ENCODE data around the gene NCAM1. TPM values are rescaled to one million over a fixed set of nuclear protein-coding genes. Genes with fewer than 3 reads are reported as not detected.

Gene NCAM1
- total RNA-seq, 2 experiments from 2014 or later: 0.48 to 0.78 TPM

DNA sequence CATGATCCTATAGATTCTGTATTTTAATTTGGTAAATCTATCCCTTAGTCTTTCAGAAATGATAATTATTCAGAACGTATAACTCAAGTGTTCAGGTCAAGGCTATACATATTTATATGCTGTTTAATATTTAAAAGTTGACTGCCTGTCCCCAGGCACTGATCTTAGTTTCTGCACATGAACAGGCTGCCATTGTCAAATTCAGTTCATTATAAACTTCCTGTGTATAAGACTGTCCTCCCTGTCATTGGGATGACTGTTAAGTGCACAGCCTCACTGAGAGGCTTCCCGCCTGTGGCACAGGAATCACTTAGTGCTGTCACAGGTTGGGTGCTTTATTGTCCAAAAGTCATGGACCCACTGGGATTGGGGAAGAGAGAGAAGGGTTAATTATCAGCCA is 261.0 kb downstream of the NCAM1 start:
- POLR2A ChIA-PET: no interaction called here
- Mint-ChIP-seq H3K36me3 (ENCODE audit: low read depth) (no peaks in the 10 kb centered on the region), H3K4me1 (no peaks in the 10 kb centered on the region), H3K27me3 (peaks cover 18% of the 10 kb centered on the region), H3K27ac (no peak overlapping the region), H3K4me3 (no peak overlapping the region), H3K9me3 (no peaks in the 10 kb centered on the region)
- CTCF ChIA-PET: no interaction called here
- DNase-seq: no peak

DNA sequence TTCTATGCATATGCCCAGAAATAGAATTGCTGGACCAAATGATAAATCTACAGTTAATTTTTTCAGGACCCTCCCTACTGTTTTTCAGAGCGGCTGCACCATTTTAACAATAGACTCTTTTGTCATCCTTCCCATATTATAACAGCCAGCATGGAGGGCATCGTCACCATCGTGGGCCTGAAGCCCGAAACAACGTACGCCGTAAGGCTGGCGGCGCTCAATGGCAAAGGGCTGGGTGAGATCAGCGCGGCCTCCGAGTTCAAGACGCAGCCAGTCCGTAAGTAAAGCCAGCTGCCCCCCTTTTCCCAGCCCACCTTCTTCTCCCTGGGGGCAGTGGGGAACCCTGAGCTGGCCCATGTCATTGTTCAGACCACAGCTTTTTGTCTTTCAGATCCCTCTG is 273.7 kb downstream of the NCAM1 start:
- ChIA-PET POLR2A (no interaction called here), CTCF (interaction anchor here (0.7 kb wide), 1 partner anchor 679 kb away, joined by 4 read pairs; no protein-coding TSS in a partner anchor)
- DNase-seq: no peak
- peaks cover 17% of the 10 kb centered on the region for H3K27me3 Mint-ChIP-seq
- H3K27ac Mint-ChIP-seq: no peak overlapping the region
- no peaks in the 10 kb centered on the region for H3K36me3 Mint-ChIP-seq (ENCODE audit: low read depth)
- no peak overlapping the region for H3K4me3 Mint-ChIP-seq
- no peaks in the 10 kb centered on the region for H3K9me3 Mint-ChIP-seq
- H3K4me1 Mint-ChIP-seq: no peaks in the 10 kb centered on the region

DNA sequence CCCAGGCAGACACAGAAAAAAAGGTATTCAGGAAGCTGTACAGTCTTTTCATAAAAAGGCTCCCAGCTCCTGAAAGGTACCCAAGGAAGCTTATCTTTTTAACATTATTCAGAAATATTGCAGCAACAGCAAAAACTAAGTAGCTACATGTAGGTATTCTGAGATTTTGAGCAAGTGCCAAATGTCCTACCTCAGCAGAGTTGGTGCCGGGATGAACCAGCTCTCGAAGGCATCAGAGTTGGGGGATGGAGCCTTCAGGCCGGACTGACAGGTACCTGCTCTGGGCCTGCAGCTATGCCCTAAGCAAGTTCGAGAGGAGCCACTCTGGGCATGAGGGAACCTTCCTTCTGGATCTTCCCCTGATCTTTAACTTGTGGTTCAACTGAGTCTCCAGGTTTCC is 276.0 kb downstream of the NCAM1 start:
- POLR2A ChIA-PET: no interaction called here
- CTCF ChIA-PET: interaction anchor here (1.8 kb wide), 1 partner anchor 649 kb away, joined by 5 read pairs; no protein-coding TSS in a partner anchor
- Mint-ChIP-seq H3K27me3 (peaks cover 27% of the 10 kb centered on the region), H3K9me3 (no peaks in the 10 kb centered on the region), H3K27ac (no peak overlapping the region), H3K4me3 (no peak overlapping the region), H3K4me1 (no peaks in the 10 kb centered on the region), H3K36me3 (ENCODE audit: low read depth) (no peaks in the 10 kb centered on the region)
- DNase-seq: no peak

DNA sequence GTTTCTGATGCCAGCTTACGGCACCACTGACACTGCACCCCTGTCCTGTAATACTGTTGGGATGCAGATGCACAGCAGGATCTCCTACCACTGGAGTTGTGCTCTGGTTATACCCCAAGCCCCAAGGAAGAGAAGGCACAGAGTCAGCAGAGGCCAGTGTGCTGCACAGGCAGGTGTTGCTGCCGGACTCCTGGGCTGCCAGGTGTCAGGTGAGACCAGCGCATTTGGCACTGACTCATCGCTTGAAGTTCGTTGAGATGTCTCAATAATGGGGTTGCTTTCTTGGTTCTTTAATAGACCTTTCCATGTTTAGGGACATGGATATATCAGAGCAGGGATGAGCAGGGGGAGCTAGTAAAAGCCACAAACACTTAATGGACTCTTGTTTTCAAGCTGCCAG is 277.5 kb downstream of the NCAM1 start:
- ChIA-PET POLR2A (no interaction called here), CTCF (no interaction called here)
- no peak for DNase-seq
- Mint-ChIP-seq H3K27ac (no peak overlapping the region), H3K27me3 (peaks cover 31% of the 10 kb centered on the region), H3K4me3 (no peak overlapping the region), H3K4me1 (peaks cover 12% of the 10 kb centered on the region), H3K9me3 (no peaks in the 10 kb centered on the region), H3K36me3 (ENCODE audit: low read depth) (no peaks in the 10 kb centered on the region)

DNA sequence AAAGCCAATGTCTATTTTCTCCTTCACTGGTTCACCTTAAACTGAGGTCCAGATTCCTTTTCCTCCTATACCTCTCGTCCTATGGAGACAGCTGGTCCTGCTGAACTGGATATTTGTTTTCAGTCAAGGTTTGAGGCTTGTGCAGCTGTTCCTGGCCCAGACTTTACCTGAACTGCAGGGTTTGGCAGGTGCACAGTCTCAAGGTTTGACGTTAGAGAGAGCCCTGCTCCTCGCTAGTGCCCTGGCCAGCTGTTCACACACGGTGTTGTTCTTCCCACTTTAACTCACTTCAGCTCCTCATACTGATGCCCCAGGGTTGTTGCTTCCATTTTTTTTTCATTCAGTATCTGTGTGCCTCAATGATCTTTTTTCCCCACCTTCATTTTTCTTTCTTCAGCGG is 279.2 kb downstream of the NCAM1 start:
- Mint-ChIP-seq H3K36me3 (ENCODE audit: low read depth) (no peaks in the 10 kb centered on the region), H3K27me3 (peaks cover 29% of the 10 kb centered on the region), H3K4me3 (no peak overlapping the region), H3K9me3 (no peaks in the 10 kb centered on the region), H3K27ac (no peak overlapping the region), H3K4me1 (peaks cover 12% of the 10 kb centered on the region)
- CTCF ChIA-PET: no interaction called here
- no peak for DNase-seq
- POLR2A ChIA-PET: no interaction called here

DNA sequence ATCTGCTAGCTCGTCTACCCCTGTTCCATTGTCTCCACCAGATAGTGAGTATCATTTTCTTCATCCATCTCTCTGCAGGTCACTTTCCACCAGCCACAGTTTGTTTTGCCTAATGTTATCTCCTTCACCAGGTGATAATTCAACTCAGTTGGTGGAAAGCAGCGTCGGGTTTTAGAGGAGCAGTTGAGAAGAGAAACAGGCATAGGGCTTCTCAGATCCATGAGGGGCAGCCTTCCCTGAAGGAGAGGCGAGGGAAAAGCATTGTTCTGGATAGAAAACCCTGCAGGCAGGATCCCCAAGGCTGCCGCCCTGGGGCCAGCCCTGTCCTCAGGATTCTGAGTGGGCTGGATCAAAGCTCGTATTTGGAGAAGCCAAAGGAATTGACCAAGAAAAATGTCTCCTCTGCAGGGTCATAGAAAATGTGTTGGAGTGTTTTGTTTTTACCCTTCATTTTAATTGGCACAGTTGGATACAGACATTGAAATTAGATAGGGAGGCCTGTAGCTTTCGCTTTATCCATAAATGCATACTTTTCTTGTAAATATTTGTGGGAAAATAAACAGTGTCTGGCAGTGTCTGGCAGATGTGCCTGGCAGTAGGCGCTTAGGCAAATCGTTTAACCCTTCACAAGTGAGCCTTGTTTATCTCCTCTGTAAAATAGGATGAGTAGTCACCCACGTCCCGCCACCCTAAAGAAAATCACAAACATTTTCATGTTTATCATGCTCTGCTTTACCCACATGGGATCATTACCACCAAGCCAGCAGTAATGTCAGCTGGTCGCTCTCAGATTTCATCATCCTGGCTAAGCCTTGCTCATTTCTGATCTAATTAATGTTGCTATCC is 279.8 kb downstream of the NCAM1 start:
- H3K9me3 Mint-ChIP-seq: no peaks in the 10 kb centered on the region
- no peak overlapping the region for H3K4me3 Mint-ChIP-seq
- H3K4me1 Mint-ChIP-seq: peaks cover 12% of the 10 kb centered on the region
- no peak for DNase-seq
- no peaks in the 10 kb centered on the region for H3K36me3 Mint-ChIP-seq (ENCODE audit: low read depth)
- peaks cover 28% of the 10 kb centered on the region for H3K27me3 Mint-ChIP-seq
- CTCF ChIA-PET: no interaction called here
- POLR2A ChIA-PET: no interaction called here
- H3K27ac Mint-ChIP-seq: no peak overlapping the region

DNA sequence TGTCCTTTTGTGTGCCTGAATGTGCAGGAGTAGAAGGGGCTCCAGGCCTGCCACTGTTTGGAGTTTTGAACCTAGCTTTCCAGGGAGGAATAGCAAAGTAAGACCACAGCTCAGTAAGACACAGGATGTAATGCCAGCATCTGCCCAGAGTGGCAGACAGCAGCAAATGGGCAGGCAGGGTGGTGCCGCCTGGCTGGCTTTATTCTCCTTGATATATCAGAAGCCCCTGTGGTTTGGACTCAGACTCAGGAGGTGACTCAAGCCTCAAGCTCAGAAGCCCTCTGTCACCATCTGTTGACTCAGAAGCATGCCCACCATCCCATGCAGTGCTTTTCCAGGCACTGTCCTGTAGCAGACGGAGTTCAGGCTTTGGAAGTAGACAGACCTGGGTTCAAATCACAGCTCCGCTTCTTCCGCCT is 280.4 kb downstream of the NCAM1 start:
- H3K27me3 Mint-ChIP-seq: peaks cover 33% of the 10 kb centered on the region
- DNase-seq: no peak
- no peak overlapping the region for H3K27ac Mint-ChIP-seq
- no peaks in the 10 kb centered on the region for H3K9me3 Mint-ChIP-seq
- peaks cover 12% of the 10 kb centered on the region for H3K4me1 Mint-ChIP-seq
- POLR2A ChIA-PET: no interaction called here
- H3K4me3 Mint-ChIP-seq: no peak overlapping the region
- H3K36me3 Mint-ChIP-seq (ENCODE audit: low read depth): no peaks in the 10 kb centered on the region
- CTCF ChIA-PET: no interaction called here

DNA sequence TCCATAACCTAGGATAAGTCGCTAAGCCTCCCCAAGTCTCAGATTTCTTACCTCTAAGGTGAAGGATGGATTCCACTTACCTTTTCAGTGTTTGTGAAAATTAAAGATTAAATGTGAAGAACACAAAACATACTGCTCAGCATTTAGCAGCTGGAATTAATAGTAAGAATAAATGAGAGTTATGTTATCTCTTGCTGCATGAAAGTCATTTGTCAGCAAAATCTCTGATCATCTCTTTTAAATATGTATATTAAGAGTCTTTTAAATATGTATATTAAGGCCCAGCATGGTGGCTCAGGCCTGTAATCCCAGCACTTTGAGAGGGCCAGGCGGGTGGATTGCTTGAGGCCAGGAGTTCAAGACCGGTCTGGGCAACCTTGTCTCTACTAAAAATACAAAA is 280.8 kb downstream of the NCAM1 start:
- H3K27me3 Mint-ChIP-seq: peaks cover 37% of the 10 kb centered on the region
- no peaks in the 10 kb centered on the region for H3K36me3 Mint-ChIP-seq (ENCODE audit: low read depth)
- CTCF ChIA-PET: no interaction called here
- no peak overlapping the region for H3K4me3 Mint-ChIP-seq
- H3K27ac Mint-ChIP-seq: no peak overlapping the region
- no peaks in the 10 kb centered on the region for H3K9me3 Mint-ChIP-seq
- no peak for DNase-seq
- POLR2A ChIA-PET: no interaction called here
- H3K4me1 Mint-ChIP-seq: peaks cover 12% of the 10 kb centered on the region

DNA sequence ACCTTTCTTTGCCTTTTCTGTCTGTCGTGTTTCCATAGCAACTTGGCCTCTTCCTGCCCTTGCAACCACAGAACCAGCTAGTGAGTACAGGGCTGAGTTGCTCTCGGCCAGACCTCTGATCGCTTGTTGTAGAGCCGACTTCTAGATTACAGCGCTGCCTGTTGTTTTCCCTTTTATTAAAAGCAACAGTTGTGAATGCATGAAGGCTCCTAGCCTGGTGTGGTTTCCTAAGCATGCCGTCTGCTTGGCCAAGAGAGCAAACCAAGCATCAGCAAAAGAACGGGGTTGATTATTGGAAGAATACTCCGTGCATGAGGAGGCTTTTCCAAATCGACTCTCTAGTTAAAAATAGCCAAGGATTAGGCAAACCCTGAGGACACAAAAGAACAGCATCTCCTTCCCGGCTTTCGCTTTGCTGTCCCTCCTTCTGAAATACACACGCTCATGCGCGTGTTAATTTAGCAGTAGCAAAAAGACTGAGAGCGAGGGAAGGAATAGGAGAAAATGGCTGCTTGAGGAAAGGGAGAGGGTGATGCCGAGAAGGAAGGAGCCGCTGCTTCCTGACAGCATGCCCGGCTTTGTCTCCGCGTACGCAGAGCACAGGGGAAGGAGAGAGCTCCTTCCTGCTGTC is 281.7 kb downstream of the NCAM1 start:
- Mint-ChIP-seq H3K27ac (no peak overlapping the region), H3K27me3 (peaks cover 45% of the 10 kb centered on the region), H3K4me3 (peak overlapping the region; percentile 18), H3K9me3 (no peaks in the 10 kb centered on the region), H3K36me3 (ENCODE audit: low read depth) (no peaks in the 10 kb centered on the region), H3K4me1 (peaks cover 12% of the 10 kb centered on the region)
- ChIA-PET POLR2A (no interaction called here), CTCF (interaction anchor here (0.6 to 0.8 kb wide), 2 partner anchors 48 to 655 kb away, joined by 3 to 4 read pairs; no protein-coding TSS in a partner anchor)
- peak; percentile 60 for DNase-seq

DNA sequence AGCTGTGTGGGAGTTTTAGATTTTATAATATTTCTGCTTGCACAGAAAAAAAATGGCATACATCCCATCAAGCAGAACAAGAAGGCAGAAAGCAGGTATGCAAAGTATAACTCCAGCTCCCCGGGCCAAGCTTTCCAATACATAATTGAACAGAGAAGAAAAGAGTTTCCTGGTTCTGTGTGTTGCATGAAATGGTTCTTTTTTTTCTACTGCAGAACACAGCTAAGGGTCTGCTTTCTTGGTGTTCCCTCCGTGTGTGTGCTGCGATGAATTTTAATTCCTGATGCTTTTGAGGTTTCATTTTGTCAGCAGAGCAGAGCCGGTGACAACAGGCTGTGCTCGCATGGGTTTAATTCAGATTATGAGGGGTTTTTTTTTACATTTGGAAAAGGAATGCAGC is 282.5 kb downstream of the NCAM1 start:
- Mint-ChIP-seq H3K9me3 (no peaks in the 10 kb centered on the region), H3K4me3 (no peak overlapping the region), H3K27ac (no peak overlapping the region), H3K36me3 (ENCODE audit: low read depth) (no peaks in the 10 kb centered on the region), H3K27me3 (peaks cover 46% of the 10 kb centered on the region), H3K4me1 (peaks cover 12% of the 10 kb centered on the region)
- CTCF ChIA-PET: interaction anchor here (0.8 kb wide), 1 partner anchor 656 kb away, joined by 3 read pairs; no protein-coding TSS in a partner anchor
- POLR2A ChIA-PET: no interaction called here
- no peak for DNase-seq

DNA sequence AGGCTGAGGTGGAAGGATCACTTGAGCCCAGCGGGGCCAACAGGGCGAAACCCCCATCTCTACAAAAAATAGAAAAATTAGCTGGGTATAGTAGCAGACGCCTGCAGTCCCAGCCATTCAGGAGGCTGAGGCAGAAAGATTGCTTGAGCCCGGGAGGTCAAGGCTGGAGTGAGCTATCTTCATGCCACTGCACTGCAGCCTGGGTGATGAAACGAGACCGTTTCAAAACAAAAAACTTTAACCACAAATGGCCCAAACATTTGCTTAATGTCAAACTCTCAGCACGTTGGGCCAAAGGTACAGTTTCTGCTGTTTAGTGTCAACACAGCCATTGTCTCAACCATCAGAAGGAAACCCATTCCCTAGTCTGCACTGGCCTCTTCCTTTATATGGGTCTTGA is 284.0 kb downstream of the NCAM1 start:
- peaks cover 22% of the 10 kb centered on the region for H3K4me1 Mint-ChIP-seq
- CTCF ChIA-PET: no interaction called here
- no peak overlapping the region for H3K27ac Mint-ChIP-seq
- H3K9me3 Mint-ChIP-seq: no peaks in the 10 kb centered on the region
- peaks cover 41% of the 10 kb centered on the region for H3K27me3 Mint-ChIP-seq
- H3K36me3 Mint-ChIP-seq (ENCODE audit: low read depth): no peaks in the 10 kb centered on the region
- POLR2A ChIA-PET: no interaction called here
- H3K4me3 Mint-ChIP-seq: no peak overlapping the region
- no peak for DNase-seq

DNA sequence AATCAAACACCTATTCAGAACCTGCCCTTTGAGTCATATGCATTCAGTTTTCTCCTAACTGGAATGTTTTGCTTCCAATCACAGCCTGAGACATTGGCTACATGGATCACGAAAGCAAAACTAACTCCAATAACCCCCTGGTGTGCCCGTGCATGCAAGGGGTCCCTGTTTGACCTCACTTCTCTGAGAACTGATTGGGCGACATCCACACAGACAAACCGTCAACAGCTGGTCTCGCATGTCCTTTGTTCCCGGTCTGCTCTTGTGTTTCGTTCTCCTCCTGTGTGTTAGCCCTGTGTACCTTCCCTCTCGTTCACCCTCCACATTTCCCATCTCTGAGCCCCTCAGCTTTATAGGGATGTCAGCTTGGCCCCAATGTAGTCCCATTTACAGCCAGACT is 286.0 kb downstream of the NCAM1 start:
- Mint-ChIP-seq H3K9me3 (no peaks in the 10 kb centered on the region), H3K4me3 (no peak overlapping the region)

DNA sequence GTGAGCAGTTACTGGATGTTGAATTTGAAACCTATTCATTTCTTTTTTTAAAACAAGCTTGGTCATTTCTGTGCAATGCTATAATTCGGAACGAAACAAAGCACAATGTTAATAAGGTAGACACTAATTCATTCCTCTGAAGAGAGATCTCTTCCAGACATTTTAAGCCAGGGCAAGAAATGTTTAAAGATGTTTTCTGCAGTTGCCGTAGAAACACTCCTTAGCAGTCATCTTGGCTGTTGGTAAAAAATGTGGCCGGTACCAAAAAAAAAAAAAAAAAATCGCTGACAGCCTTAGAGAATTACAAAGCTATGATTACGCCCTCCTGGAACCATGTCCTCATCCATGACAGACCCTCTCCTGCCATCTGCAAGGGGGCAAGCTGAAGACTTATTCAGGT is 286.7 kb downstream of the NCAM1 start:
- no peaks in the 10 kb centered on the region for H3K36me3 Mint-ChIP-seq (ENCODE audit: low read depth)
- POLR2A ChIA-PET: no interaction called here
- no peak for DNase-seq
- no peaks in the 10 kb centered on the region for H3K9me3 Mint-ChIP-seq
- H3K27me3 Mint-ChIP-seq: peaks cover 33% of the 10 kb centered on the region
- CTCF ChIA-PET: no interaction called here
- peaks cover 20% of the 10 kb centered on the region for H3K4me1 Mint-ChIP-seq
- H3K4me3 Mint-ChIP-seq: no peak overlapping the region
- H3K27ac Mint-ChIP-seq: no peak overlapping the region

More for the DNA sequence above, 286.0 kb downstream of the NCAM1 start:
- peaks cover 33% of the 10 kb centered on the region for H3K27me3 Mint-ChIP-seq
- peaks cover 25% of the 10 kb centered on the region for H3K4me1 Mint-ChIP-seq
- POLR2A ChIA-PET: no interaction called here
- no peaks in the 10 kb centered on the region for H3K36me3 Mint-ChIP-seq (ENCODE audit: low read depth)
- CTCF ChIA-PET: interaction anchor here (0.6 kb wide), 1 partner anchor 1309 kb away, joined by 3 read pairs; no protein-coding TSS in a partner anchor
- no peak overlapping the region for H3K27ac Mint-ChIP-seq
- DNase-seq: no peak
